HCT116 (cell line): ENCODE results near the gene WDR31.

Experiments
- EGR1 ChIP-seq: IDR thresholded peaks from 2 replicates; pipeline ENCODE4 v1.6.1; 2012; ENCODE audit warnings: low read depth
- EZH2phosphoT487 ChIP-seq: fragments of 200-600 bp; IDR thresholded peaks from 2 replicates; pipeline ENCODE4 v1.6.1; 2018; ENCODE audit warnings: antibody characterized with exemption, borderline replicate concordance
- POLR2A ChIP-seq: IDR thresholded peaks from 2 replicates; pipeline ENCODE4 v1.7.0; 2011; ENCODE audit warnings: borderline replicate concordance; ENCODE audit not compliant: insufficient read depth, insufficient read length; ENCODE audit errors: extremely low read depth
- POLR2AphosphoS5 ChIP-seq: IDR thresholded peaks from 2 replicates; pipeline ENCODE4 v1.6.1; 2011; ENCODE audit warnings: mild to moderate bottlenecking, low read depth, low read length, moderate library complexity
- TF ChIP-seq, protein P1 (sequence below), 3 experiments: fragments of 200-600 bp in 1 of 3; sonication (generic) in 1 of 3; IDR thresholded peaks in 2 of 3; conservative IDR thresholded peaks in 1 of 3; 2 replicates each; pipeline ENCODE4 v1.5.1; 2012 to 2017; ENCODE audit warnings: low read depth in 2 of 3, low read length in 2 of 3, antibody characterized with exemption in 1 of 3, borderline replicate concordance in 1 of 3, control low read depth in 1 of 3, mild to moderate bottlenecking in 1 of 3, mixed read lengths in 1 of 3, mixed run types in 1 of 3, moderate library complexity in 1 of 3; ENCODE audit not compliant: insufficient read depth in 1 of 3

DNA sequence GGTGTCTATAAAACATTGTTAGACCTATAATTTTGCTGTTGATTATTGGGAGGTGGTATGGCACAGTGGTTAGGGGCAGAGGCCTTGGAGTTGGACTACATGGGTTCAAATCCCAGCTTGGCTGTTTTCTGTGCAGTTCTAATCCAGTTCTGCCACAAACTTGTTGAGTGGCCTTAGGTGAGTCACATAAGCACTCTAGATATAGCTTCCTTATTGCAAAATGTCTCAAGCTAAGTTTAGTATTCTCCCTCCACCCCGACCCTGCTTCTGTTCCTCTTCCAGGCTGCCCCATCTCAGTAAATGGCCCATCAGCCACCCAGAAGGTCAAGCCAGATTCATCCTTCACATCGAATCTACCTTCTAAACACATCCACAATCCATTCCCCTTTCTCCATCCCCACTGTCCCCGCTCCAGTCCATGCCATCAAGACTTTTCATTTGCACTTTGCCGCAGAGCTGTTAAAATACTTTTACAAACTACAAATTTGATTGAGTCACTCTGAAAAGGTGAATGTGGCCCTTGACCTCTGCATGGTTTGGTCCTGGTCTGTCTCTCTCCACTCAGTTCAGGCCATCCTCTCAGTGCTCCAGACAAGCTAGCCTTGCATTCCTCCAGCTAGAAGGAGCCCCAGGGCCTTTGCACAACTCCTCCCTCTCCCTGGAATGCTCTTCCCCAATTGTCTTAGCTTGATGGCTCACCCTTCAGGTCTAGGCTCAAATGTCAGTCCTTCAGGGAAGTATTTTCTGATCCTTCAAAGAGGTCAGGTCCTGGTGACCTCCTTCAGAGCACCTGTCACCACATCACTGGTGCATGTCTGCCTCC, 46.7 kb upstream of the WDR31 start:
- TF ChIP-seq EGR1, result no peak
- no peak for TF ChIP-seq POLR2AphosphoS5
- TF ChIP-seq, protein P1, sequence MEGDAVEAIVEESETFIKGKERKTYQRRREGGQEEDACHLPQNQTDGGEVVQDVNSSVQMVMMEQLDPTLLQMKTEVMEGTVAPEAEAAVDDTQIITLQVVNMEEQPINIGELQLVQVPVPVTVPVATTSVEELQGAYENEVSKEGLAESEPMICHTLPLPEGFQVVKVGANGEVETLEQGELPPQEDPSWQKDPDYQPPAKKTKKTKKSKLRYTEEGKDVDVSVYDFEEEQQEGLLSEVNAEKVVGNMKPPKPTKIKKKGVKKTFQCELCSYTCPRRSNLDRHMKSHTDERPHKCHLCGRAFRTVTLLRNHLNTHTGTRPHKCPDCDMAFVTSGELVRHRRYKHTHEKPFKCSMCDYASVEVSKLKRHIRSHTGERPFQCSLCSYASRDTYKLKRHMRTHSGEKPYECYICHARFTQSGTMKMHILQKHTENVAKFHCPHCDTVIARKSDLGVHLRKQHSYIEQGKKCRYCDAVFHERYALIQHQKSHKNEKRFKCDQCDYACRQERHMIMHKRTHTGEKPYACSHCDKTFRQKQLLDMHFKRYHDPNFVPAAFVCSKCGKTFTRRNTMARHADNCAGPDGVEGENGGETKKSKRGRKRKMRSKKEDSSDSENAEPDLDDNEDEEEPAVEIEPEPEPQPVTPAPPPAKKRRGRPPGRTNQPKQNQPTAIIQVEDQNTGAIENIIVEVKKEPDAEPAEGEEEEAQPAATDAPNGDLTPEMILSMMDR (IDR thresholded peaks at IDR 0.05 in 2 of 3, conservative IDR thresholded peaks at IDR 0.05 in 1 of 3; ENCODE audit: borderline replicate concordance in 1 of 3, insufficient read depth in 1 of 3, low read depth in 2 of 3, low read length in 2 of 3), result no peak
- TF ChIP-seq EZH2phosphoT487, result no peak
- no peak for TF ChIP-seq POLR2A
